Camera-type eye (tissue), 1 donor: Measurements from ENCODE around the gene NEK1. TPM values are rescaled to one million over a fixed set of nuclear protein-coding genes. Genes with fewer than 3 reads are reported as not detected.

Experiments used
- total RNA-seq: library from RNA; depleted of rRNA; stranded (reverse); fragments of >200 nt; gene quantifications from one replicate; pipeline ENCODE4 v1.2.3, GENCODE V29; 2014

NEK1 gene, protein sequence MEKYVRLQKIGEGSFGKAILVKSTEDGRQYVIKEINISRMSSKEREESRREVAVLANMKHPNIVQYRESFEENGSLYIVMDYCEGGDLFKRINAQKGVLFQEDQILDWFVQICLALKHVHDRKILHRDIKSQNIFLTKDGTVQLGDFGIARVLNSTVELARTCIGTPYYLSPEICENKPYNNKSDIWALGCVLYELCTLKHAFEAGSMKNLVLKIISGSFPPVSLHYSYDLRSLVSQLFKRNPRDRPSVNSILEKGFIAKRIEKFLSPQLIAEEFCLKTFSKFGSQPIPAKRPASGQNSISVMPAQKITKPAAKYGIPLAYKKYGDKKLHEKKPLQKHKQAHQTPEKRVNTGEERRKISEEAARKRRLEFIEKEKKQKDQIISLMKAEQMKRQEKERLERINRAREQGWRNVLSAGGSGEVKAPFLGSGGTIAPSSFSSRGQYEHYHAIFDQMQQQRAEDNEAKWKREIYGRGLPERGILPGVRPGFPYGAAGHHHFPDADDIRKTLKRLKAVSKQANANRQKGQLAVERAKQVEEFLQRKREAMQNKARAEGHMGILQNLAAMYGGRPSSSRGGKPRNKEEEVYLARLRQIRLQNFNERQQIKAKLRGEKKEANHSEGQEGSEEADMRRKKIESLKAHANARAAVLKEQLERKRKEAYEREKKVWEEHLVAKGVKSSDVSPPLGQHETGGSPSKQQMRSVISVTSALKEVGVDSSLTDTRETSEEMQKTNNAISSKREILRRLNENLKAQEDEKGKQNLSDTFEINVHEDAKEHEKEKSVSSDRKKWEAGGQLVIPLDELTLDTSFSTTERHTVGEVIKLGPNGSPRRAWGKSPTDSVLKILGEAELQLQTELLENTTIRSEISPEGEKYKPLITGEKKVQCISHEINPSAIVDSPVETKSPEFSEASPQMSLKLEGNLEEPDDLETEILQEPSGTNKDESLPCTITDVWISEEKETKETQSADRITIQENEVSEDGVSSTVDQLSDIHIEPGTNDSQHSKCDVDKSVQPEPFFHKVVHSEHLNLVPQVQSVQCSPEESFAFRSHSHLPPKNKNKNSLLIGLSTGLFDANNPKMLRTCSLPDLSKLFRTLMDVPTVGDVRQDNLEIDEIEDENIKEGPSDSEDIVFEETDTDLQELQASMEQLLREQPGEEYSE (N-terminal part only)
- 28.9 TPM for total RNA-seq

GRCh38 chr4:169611991-169612870, at the start of gene NEK1:
Gene NEK1, minus strand, starts transcription at chr4:169612583. Its CDS starts 9,953 bp downstream, at chr4:169602630.

GRCh38 chr4:169619958-169620879, 7.8 kb upstream of the NEK1 start, which contains the start of gene CLCN3:
Gene CLCN3, plus strand, starts transcription at chr4:169620578. Its CDS starts 15,351 bp downstream, at chr4:169635929.

Other genes starting within 250 kb of the NEK1 start
- gene CLCN3, start 8.0 kb upstream of the NEK1 start, total RNA-seq = 123 TPM
- 42.1 TPM for gene HPF1, start 145.4 kb upstream of the NEK1 start, total RNA-seq